ENCODE measurements around the gene TMEM244.
"Not testable (repeated sequence)": the region's sequence is repeated elsewhere in the genome, so short reads cannot be mapped to it uniquely, and the experiment has no call there.

The TMEM244 gene

DNA sequence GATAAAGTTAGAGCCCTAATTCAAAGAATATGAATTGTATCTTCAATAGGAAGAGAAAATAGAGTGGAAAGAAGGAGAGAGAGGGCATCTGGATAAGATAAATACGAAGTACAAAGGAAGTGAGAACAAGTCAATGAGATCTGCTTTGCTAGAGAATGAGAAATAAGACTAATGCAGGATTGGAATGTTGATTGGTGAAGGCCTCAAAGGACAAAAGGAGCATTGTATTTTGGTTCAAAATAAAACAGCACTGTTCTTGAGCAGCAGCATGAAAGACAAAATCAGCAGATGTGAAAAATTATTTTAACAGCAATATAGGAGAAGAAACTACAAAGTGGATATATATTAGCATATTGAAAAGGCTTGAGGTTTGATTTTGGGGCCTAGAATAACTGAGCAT is 5.1 kb upstream of the TMEM244 start:
- DNase-seq: no peak

DNA sequence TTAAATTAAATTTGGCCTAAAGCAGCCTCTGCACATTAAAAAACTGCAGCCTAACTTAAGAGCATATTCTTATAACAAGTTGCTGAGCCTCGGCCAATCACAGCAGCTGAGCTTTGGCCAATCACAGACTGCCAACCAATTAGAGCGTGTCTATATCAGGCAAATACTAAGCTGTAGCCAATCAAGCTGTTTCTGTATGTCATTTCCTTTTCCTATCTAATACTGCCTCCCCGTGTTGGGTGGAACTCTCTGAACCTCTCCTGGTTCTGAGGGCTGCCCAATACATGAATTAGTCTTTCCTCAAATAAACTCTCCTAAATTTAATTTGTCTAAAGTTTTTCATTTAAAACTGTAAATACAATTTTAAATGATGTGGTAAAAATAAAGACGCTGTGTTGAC is 3.9 kb upstream of the TMEM244 start:
- no peak for DNase-seq

DNA sequence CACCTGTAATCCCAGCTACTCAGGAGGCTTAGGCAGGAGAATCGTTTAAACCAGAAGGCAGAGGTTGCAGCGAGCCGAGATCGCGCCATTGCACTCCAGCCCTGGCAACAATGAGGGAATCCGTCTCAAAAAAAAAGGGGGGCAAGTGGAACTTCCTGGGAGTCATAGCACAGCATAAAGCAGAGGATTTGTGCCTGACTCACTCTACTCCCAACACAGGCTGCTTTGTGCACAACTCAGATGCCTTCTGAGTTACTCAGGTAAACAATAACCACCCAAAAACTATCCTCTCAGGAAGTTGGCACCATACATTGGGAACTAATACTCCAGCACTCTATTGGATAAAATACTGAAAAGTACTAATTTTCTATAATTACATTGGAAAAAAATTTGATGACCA is 2.5 kb upstream of the TMEM244 start:
- no peak for DNase-seq

DNA sequence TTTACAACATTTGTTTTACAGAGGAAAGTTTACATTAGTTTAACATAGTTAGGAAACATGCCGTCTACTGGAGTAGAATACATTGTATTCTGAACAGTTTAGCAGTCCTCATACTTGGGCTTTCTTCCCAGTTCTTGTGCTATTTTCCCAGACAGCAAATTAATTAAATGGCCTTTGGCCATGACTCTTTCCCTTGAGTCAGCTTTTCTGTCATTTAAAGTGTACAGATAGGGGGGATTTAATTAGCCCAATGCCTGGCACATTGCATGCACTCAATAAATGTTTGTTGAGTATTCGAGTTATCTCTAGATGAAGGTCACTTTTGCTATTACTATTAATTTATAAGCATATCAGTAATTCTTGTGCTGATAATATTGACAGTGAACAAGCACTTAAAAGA is 1.6 kb downstream of the TMEM244 start:
- no peak for DNase-seq

DNA sequence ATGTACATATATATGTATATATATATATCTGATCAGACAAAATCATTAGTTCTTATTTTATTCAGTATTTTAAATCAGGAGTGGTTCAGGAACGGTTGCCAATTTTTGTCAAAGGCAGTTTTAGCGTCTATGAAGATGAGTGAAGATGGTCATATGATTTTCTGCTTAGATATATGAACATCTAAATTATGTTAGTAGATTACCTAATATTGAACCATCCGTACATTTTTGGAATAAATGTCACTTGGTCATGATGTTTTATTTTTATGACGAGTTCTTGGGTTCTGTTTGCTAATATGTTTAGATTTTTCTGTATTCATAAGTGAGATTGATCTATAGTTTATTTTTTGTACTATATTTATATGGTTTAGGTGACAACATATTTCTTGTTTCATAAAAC is 3.3 kb downstream of the TMEM244 start:
- DNase-seq: no peak

DNA sequence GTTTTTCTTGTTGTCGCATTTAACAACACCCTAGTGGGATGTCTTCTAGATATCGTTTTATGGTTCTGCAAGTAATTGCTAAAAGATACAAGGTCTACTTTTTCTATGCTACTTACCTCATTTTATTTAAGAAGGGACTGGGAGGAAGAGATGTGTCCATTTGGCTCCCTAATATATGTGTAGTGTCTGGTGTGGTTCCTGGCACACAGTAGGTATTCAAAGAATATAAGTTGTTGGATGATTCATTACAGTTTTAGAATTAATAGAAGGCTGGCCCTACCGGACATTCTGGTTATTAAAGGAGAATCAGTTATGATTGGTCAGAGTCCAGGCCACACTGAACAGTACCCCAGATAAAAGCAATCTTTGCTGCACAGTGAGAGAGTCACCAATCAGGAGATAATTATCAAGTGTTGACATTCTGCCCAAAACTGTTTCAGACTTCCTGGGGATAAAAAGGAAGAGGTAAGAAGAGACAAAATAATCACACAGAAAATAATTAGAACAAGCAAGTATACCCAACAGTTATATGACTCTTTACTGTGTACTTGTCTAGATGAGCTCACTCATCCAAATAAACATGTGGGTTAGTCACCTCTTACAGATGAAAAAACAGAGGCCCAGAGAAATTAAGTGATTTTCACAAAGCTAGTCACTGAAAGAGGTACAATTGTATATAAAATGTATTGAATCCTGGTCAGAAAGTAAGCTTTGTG is 7.0 kb downstream of the TMEM244 start:
- no peak for DNase-seq

DNA sequence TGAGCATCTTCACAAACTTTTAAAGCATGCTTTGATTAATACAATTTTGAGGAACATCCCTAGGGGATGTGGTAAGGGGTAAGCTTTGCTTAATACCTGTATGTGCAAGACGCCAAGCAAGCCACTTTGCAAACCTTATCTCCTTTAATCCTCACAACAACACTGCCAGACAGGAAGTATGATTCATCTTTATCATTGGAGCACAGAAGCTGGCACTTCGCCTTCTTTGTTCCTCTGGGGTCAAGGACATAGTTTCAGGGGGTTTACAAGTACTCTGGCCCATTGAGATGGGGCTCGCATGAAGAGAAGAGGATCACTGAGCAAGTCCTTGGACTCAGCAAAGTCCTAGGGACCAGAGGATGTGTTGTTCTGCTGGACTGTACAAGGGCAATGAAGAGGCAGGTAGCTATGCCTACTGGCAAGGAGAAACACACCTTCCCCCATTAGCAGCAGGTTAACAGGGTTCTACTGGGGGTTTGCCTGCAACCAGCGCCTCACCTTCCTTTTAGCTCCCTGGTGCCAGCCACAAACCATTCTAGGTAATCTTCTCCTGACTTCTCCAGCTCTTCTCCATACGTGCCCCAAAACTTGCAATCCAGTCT is 8.8 kb downstream of the TMEM244 start:
- DNase-seq: no peak

DNA sequence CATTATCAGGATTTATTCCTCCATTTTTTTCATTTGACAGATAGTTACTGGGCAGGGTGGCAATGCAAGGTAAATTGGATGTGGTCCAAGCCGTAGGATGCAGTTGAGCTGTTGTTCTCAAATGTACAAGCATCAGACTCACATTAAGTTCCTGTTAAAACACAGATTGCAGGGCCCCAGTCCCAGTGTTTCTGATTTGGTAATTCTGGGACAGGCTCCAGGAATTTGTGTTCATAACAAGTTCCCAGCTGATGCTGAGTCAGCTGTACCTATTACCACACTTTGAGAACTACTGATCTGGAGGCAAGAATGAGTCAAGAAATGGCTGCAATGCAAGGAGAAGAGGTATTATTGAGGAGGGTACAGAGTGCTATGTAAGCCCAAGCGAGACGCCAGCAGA is 11.7 kb downstream of the TMEM244 start:
- DNase-seq: no peak

DNA sequence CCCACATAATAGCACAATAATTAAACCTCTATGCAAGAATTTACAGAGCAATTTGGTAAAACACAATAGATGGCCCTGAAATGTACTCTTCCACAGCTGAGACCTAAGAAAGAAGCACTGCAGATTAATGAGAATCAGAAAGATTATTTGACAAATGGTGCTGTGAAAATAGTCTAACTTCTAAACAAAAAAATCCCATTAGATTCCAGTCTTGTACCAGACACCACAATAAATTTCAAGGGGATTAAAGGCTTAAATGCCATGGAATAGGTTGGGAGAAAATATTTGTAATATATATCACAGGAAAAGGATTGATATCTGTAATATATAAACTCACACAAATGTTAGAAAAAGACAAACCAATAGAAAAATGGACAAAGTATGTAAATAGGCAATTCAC is 14.4 kb downstream of the TMEM244 start:
- no peak for DNase-seq

DNA sequence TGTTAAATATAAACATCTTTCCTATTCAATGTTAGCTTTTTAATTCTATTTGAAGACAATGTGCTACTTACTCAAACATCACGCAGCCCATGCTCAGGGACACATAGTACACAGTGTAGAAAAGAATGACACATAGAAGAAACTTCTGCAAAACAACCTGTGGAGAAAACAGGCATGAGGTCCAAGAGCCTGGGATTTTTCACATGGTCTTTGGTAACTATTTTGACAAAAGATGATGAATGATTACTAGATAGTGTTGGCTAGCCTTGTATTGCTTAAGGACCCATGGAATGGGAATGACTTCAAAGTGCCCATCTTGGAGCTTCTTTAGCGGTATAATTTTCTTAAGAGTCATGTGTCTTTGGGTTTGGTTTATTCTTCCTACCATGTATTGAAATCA is 15.4 kb downstream of the TMEM244 start:
- no peak for DNase-seq

DNA sequence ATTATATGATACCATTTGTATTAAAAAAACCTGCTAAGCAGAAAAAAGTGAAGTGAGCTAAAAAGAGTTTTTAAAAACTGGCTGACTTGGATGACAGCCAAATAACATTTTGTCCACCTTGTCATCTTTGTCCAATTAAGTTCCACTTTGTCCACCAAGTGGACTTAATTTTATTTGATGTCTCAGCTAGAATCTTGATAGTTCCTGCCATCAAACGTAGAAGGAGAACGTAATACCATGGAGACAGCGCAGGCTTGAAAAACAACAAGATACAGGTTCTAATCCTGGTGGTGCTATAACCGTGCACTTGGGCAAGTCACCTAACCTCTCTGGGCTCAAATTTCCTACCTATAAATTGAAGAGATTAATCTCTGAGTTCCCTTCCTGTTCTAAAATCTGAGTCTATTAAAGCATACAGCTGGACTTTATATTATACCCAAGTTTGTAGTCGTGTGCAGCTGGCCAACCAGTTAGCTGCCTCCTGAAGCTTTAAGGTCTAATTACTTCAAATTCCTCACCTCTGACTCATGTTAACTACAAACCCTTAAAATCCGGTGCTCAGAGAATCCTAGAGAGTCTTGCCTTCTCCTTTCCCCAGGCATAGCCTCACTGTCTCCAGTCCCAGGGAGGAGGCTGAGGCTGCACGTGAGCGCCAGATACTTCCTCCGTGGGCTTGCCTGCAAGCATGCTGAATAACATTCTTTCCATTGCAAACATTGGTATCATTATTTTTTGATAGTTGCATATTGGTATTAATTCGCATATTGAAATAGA is 16.8 kb downstream of the TMEM244 start:
- no peak for DNase-seq

DNA sequence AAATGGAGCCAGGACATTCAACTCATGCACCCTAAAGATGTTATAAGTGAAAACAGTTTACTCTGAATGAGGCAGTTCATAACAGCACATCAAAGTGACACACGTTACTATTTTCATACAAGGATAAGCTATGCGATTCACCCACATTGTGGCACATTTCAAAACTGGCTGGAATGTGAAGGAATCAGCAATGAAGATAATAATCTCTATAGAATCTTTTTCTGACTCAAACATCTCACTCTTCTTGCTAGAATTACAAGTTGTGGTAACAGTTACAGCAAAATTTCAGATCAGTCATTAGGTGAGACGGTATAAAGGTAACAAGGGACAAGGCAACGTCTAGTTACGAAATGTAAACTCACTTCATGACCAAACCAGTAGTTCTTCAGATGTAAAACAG is 17.5 kb downstream of the TMEM244 start:
- DNase-seq: no peak

DNA sequence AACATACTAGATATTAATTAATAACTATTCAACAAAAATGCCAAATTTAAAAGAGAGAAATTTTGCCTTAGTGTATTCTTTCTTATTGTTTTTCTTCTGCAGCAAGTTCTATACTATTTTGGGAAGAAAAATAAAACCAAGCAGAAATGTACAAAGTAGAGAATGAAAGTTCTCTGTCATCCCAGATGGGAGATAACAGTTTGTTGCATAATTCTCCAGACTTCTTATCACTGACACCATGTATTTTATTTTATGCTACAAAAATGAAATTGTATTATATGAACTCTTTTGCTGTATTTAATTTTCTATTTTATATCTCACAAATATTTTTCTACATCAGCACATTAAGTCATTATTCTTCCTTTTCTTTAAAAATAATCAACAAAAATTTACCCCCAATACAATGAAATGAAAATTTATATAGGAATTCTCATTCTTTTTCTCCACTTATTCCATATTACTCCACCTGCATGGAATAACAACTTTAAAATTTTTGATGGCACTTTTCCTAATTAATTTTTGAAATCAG is 18.2 kb downstream of the TMEM244 start:
- no peak for DNase-seq

DNA sequence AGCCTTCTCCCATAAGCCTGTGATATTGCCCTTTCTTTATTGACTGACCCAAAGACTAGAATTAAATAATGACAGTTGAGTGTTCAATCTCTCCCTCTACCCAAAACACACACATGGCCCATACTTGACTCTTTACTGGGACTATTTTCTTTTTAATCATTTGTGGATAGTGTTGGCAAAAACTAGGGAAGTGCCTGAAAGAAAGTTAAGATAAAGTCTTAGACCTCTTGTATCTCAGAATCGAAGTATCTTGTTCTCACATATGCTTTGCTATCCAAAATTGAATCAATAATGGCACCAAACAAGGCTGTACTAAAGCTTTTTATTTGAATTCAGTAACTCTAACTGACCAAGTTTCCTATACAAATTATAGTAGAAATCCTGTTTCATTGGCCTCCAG is 19.0 kb downstream of the TMEM244 start:
- no peak for DNase-seq

DNA sequence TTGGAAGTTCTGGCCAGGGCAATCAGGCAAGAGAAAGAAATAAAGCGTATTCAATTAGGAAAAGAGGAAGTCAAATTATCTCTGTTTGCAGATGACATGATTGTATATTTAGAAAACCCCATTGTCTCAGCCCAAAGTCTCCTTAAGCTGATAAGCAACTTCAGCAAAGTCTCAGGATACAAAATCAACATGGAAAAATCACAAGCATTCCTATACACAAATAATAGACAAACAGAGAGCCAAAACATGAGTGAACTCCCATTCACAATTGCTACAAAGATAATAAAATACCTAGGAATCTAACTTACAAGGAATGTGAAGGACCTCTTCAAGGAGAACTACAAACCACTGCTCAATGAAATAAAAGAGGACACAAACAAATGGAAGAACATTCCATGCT is 21.6 kb downstream of the TMEM244 start:
- not testable (repeated sequence) for DNase-seq

DNA sequence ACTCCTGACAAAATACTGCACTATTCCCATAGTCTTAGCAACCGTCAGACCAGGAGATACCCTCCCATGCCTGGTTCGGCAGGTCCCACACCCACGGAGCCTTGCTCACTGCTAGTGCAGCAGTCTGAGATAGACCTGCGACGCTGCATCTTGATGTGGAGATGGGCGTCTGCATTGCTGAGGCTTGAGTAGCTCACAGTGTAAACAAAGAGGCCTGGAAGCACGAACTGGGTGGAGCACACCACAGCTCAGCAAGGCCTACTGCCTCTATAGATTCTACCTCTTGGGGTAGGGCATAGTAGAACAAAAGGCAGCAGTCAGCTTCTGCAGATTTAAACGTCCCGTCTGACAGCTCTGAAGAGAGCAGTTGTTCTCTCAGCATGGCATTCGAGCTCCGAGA is 25.4 kb downstream of the TMEM244 start:
- no peak for DNase-seq

DNA sequence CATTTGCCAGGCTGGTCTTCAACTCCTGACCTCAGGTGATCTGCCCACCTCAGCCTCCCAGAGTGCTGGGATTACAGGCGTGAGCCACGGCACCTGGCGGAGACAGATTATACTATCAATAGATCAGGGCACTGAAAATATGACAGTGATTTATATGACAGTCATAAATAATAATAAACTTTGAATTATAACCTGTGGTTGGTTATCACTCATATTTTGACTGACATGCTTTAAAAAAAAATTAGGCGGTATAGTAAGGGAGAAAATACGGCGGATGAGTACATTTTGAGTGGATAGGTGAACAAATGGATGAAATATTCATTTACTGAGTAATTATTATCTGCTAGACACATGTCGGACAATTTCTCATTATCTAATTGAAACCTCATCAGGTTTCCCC is 28.8 kb downstream of the TMEM244 start:
- no peak for DNase-seq

DNA sequence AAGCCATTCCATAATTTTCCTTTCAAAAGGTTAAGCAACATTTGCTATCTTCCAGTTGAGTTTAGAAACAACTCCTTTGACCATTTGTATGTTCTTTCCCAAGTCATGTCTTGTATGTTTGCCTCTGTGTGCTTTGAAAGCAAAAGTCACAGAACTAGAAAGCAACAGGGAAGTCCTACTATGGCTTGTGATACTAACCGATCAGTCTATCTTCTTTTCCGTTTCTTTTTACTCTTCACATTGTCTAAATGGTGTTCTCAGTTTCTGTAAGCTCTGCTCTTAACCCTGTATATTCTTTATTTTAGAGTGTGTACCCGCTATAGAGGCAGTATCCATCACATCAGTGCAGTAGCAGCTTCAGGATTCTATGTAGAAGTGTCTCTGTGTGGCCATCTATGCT is 32.9 kb downstream of the TMEM244 start:
- no peak for DNase-seq

DNA sequence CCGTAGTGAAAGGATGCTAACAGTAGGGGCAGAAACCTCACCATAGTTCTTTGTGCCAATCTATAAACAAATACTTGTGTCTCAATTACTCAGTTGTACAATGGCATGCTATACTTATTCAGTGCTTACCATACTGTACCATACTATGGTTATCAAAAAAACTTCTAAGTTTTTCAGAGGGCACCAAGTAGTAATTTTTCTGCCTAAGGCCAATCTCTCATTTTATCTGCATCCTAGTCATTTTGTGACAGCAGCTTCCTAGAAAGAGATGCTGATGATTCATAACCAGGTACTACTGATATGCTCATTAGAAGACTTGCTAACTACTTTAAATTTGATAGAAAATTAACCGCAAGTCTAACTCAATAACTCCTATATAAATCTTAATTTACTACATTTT is 42.9 kb downstream of the TMEM244 start:
- DNase-seq: no peak

DNA sequence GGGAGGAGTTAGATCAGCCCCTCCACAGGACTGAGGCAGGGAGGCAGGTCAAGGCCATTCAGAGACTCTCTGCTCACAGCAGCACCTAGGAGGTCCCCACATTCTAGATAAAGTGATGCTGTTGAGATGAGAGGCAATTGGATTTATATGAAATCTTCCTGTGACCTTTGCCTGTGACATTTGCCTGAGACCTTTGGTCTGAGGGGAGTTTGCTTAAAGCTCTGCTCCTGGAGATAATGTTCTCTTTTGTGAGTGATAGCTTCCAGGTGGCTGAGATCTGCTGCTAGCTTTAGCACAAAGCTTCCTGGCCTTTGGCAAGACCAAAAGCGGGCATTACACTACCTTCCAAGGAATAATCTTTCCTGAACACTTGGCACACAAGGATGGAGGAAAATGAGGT is 43.3 kb downstream of the TMEM244 start:
- DNase-seq: no peak

DNA sequence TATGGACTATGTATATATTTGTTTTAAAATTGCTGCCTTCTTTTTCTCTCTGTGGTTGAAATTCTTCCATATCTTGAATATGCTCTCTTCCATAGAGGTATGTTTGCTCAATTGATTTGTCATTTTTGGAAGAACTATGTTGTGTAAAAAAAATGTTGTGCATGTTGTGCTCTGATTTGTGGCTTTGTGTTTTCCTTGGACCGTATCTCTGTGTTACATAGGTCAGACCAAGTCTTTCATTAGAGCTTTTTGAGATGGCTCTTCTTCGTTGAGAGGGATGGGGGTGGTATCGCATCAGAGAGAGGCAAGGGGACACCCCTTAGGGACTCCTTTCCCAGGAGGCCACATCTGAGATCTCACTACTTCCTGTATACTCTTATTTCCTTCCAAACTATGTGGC is 43.8 kb downstream of the TMEM244 start:
- no peak for DNase-seq

DNA sequence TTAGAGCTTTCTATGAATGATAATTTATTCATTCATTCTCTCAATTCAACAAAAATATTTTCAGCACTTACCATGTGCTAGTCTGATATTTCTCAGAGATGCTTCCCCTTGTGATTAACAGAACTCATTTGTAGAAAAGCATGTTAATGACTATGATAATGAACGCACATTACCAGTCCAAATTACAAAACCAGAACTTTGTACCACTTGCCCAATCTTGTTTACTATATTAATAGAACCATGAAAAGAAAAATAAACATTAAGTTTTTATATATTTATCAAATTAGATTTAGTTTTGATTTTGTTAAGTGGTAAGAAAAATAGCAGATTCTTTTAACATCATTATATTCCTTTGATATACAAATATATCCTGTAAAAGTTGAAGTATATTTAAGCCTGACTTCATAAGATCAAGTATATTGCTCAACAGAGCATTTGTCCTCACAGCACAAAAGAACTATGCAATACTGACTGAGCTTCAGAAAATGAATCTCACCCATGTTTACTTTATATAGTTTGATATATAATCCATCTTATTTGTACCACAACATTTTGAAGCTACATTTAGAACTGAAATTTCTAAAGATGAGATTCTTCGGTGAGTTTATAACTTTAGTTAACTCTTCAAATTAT is 48.9 kb downstream of the TMEM244 start:
- DNase-seq: no peak

DNA sequence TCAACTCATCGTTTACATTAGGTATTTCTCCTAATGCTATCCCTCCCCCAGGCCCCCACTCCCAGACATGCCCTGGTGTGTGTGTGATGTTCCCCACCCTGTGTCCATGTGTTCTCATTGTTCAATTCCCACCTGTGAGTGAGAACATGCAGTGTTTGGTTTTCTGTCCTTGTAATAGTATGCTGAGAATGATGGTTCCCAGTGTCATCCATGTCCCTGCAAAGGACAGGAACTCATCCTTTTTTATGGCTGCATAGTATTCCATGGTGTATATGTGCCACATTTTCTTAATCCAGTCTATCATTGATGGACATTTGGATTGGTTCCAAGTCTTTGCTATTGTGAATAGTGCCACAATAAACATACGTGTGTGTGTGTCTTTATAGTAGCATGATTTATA is 54.0 kb downstream of the TMEM244 start:
- DNase-seq: not testable (repeated sequence)

DNA sequence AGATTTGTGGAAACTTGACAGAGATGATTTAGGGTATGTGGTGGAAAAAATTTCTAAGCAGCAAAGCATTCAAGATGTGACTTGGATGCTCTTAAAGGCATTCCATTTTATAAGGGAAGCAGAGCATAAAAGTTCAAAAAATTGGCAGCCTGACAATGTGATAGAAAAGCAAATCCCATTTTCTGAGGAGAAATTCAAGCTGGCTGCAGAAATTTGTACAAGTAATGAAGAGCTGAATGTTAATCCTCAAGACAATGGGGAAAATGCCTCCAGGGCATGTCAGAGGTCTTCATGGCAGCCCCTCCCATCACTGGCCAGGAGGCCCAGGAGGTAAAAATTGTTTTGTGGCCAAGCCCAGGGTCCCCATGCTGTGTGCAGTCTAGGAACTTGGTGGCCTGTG is 58.2 kb downstream of the TMEM244 start:
- not testable (repeated sequence) for DNase-seq
